GM10248 (cell line): ENCODE results near the gene C4orf51.

Experiments used
- CTCF ChIA-PET: fragments of 300-600 bp; sonication (Branson Sonifier 250); formaldehyde crosslinking; extraction: SDS; loops from one replicate; lab custom pipeline; 2021; ENCODE audit warnings: antibody characterized with exemption; lab: Yijun Ruan, JAX
- POLR2A ChIA-PET: fragments of 350-650 bp; sonication (Branson Sonifier 250); formaldehyde crosslinking; extraction: SDS; loops from one replicate; lab custom pipeline; 2020; ENCODE audit warnings: antibody characterized with exemption; lab: Yijun Ruan, JAX
- DNase-seq: peaks from one replicate; pipeline ENCODE4 v3.0.0; 2012; ENCODE audit errors: extremely low spot score
- TF ChIP-seq, protein P1 (sequence below): IDR thresholded peaks from 2 replicates; pipeline ENCODE4 v1.5.1; 2012; ENCODE audit warnings: mild to moderate bottlenecking, low read depth; ENCODE audit errors: extremely low read depth, missing control alignments, control extremely low read depth

C4orf51 gene

DNA sequence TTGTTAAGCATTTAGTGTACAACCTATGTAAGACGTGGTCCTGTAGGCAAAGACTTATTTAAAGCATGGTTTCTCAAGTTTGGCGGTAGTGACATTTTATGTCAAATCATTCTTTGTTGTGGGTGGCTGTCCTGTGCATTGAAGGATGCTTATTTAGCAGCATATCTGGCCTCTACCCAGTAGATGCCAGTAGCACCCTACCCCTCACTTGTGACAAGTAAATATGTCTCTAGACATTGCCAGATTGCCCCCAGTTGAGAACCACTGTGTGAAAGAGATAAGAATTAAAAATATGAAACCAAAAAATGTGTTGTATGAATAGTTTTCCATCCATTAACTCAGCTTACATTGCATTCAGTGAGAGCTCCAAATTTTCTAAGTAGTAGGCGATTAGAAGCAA is 35.2 kb upstream of the C4orf51 start:
- ChIA-PET POLR2A (no interaction called here), CTCF (interaction anchor here (1.4 to 5.3 kb wide), 2 partner anchors 13 to 222 kb away, joined by 3 to 33 read pairs; no protein-coding TSS in a partner anchor)
- TF ChIP-seq, protein P1, sequence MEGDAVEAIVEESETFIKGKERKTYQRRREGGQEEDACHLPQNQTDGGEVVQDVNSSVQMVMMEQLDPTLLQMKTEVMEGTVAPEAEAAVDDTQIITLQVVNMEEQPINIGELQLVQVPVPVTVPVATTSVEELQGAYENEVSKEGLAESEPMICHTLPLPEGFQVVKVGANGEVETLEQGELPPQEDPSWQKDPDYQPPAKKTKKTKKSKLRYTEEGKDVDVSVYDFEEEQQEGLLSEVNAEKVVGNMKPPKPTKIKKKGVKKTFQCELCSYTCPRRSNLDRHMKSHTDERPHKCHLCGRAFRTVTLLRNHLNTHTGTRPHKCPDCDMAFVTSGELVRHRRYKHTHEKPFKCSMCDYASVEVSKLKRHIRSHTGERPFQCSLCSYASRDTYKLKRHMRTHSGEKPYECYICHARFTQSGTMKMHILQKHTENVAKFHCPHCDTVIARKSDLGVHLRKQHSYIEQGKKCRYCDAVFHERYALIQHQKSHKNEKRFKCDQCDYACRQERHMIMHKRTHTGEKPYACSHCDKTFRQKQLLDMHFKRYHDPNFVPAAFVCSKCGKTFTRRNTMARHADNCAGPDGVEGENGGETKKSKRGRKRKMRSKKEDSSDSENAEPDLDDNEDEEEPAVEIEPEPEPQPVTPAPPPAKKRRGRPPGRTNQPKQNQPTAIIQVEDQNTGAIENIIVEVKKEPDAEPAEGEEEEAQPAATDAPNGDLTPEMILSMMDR: no peak
- DNase-seq: no peak

DNA sequence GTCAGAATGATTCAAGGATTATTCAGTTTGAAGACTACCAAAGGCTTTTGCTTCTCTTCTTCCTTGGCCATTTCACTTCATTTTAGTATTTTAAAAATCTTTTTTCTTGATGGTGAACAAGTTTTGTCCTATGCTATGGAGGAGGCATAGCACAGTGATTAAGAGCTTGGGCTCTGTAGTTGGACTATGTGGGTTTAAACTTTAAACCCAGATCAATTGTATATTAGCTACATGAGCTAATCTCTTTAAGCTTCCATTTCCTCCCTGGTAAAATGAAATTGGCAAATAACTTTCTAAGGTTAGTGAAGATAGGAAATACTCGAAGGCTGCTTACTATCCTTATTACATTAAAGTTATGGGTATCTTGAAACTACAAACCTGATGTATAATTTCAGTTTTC is 23.8 kb upstream of the C4orf51 start:
- no peak for DNase-seq
- CTCF ChIA-PET: interaction anchor here (1.1 to 7.0 kb wide), 2 partner anchors 13 to 36 kb away, joined by 4 to 33 read pairs; partner anchors contain the start of gene MMAA
- POLR2A ChIA-PET: no interaction called here
- TF ChIP-seq, protein P1: no peak

DNA sequence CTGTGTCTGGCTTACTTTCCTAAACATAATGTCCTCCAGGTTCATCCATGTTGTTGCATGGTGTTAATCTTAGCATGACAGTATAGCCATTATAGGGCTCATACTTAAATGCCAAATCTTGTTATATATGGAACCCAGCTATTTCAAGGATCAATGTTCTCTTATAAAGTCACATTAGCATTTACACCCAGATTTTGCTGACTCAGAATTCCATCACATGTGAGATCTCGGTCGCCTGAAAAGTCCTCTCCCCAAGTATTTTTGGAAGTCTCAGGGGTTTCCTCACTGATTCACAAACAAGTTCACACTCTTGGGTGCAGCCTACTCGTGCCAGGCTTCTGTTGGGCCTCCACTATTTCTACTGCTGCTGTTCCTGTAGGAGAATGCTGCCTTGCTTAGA is 19.9 kb upstream of the C4orf51 start:
- POLR2A ChIA-PET: no interaction called here
- TF ChIP-seq, protein P1: no peak
- no peak for DNase-seq
- CTCF ChIA-PET: interaction anchor here (1.0 to 7.0 kb wide), 4 partner anchors 9 to 25 kb away, joined by 3 to 33 read pairs (median 4); no protein-coding TSS in a partner anchor

DNA sequence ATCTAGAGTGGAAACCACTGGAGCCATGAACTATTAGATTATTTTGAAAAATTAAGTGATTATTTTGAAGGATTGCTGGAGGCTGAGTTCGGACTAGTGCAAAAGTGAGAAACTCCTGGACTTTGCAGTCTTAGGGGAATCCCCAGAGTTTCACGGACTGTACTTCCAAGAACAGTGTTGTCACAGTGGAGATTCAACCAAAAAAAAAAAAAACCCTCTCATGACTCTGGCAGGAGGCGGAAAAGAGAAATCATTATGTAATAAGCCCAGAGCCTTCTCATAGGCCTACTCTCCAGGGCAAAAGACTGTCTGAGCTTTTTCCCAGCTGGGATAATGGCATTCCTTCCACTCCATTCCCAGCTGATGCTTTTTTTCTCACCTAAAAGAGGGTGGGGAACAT is 16.8 kb upstream of the C4orf51 start:
- TF ChIP-seq, protein P1: no peak
- DNase-seq: no peak
- POLR2A ChIA-PET: no interaction called here
- CTCF ChIA-PET: interaction anchor here (1.0 kb wide), 1 partner anchor 9 kb away, joined by 3 read pairs; no protein-coding TSS in a partner anchor

DNA sequence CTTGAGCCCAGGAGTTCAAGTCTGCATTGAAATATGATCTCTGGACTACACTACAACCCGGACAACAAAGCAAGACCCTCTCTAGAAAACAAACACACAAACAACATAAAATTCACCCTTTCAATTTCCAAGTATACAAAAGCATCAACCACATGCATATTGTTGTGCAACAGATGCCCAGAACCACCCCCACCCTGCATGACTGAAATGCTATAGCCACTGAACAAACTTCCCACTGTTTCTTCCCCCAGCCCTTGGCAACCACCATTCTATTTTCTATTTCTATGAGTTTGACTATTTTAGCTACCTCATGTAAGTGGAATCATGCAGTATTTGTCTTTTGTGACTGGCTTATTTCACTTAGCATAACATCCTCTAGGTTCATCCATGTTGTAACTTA is 14.2 kb upstream of the C4orf51 start:
- TF ChIP-seq, protein P1: no peak
- ChIA-PET POLR2A (no interaction called here), CTCF (no interaction called here)
- no peak for DNase-seq

DNA sequence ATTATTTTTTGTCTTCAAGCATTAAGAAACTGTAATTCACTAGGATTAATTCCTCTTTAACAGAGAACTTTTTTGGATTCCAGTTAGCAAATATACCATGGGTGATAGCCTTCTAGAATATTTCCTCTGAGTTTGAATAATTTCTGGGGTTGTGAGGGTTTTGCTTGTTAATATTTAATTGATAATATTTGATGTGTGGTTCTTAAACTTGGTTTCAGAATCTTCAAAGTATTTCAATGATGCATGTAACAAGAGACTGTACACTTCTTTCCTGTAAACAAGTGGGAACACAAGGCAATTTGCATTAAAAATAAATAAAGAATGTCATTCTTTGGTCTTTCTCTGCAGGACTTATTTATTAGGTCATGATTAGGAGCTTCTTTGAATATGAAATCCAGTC is 9.5 kb upstream of the C4orf51 start:
- CTCF ChIA-PET: no interaction called here
- POLR2A ChIA-PET: no interaction called here
- no peak for DNase-seq
- TF ChIP-seq, protein P1: no peak
